Right ventricle myocardium superior (tissue), 1 donor: ENCODE results near the gene STIL. TPM values are rescaled to one million over a fixed set of nuclear protein-coding genes. Genes with fewer than 3 reads are reported as not detected.
"Not testable (repeated sequence)": the region's sequence is repeated elsewhere in the genome, so short reads cannot be mapped to it uniquely, and the experiment has no call there.

Experiments used
- ATAC-seq: fragments of 200-7000 bp; cut with Tn5 transposase; one replicate; pipeline ENCODE4 v1.9.1; 2020; ENCODE audit warnings: mild to moderate bottlenecking; ENCODE audit not compliant: poor library complexity
- DNase-seq: peaks from one replicate; pipeline ENCODE4 v3.0.0-alpha.2; 2020
- intact Hi-C: fragments of 100-400 bp; cut with DNase I; formaldehyde crosslinking; loops from one replicate; pipeline ENCODE4 v1.11.2; 2022
- long read RNA-seq: library from polyadenylated mRNA; unstranded; transcript quantifications from one replicate; pipeline ENCODE4 v2.0.0, GENCODE V29; 2021
- total RNA-seq: library from RNA; stranded (reverse); fragmentation: NEBNext Ultra II Directional; extraction: Animal tissue kit (Norgen Biotek cat#: 25700); gene quantifications from one replicate; pipeline ENCODE4 v1.2.1, GENCODE V29; 2021
- donor health status: DM: no; HTN: yes; CAD: no; lungs with severe emphysema.

Gene STIL
- total RNA-seq = 0.65 TPM
- long read RNA-seq, partial matches to known transcripts = 1 of 1 reads
- long read RNA-seq, other reads (novel, unspliced or antisense) = 0 of 1 reads

GRCh38 chr1:47313915-47314664 is at the start of gene STIL:
TSS of gene STIL (minus strand) at chr1:47314147. CDS start at chr1:47310319, 3,828 bp downstream.
- intact Hi-C loops = no loop called here
- DNase-seq (peak; percentile 99), ATAC-seq (peak; percentile 100)

GRCh38 chr1:47362828-47363227 is 48.9 kb upstream of the STIL start:
- intact Hi-C loops = no loop called here
- ATAC-seq (no peak), DNase-seq (no peak)

DNA sequence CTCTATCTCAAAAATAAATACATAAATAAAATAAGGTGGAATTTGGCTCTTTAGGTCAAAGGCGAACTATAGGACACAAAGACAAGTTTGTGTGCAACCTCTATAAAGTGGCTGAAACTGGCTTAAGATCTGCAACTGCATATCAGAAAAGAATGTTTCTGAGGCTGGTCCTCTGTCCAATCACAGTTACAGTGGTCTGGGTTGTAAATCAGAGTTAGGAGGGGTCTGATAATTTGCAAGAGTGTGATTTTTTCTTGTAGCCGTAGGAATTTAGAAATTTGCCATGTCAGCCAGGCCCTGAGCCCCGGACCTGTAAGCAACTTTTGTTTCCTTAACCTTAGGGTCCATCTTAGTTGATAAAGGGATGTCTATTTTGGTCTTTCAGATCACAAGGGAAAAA is 47.4 kb upstream of the STIL start:
- intact Hi-C loops = no loop called here
- no peak for ATAC-seq
- no peak for DNase-seq

- DNase-seq (no peak), ATAC-seq (no peak)
- intact Hi-C loops = no loop called here
Observed at GRCh38 chr1:47351305-47351704, 37.4 kb upstream of the STIL start.

- intact Hi-C loops = no loop called here
- DNase-seq (no peak), ATAC-seq (no peak)
Observed at GRCh38 chr1:47348246-47348645, 34.3 kb upstream of the STIL start.

DNA sequence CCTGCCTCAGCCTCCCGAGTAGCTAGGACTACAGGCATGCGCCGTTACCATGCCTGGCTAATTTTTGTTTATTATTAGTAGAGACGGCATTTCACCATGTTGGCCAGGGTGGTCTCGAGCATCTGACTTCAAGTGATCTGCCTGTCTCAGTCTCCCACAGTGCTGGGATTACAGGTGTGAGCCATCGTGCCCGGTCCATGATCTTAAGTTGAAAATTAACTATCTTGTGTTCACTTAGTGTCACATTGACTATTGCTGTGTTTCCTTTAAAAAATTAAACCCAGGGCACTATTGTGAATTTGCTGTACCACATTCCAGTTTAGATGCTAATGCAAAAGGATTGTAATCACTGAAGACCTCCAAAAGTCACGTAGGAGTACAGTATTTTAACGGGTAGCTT is 33.8 kb upstream of the STIL start:
- DNase-seq = no peak
- ATAC-seq = no peak
- intact Hi-C loops = no loop called here

DNA sequence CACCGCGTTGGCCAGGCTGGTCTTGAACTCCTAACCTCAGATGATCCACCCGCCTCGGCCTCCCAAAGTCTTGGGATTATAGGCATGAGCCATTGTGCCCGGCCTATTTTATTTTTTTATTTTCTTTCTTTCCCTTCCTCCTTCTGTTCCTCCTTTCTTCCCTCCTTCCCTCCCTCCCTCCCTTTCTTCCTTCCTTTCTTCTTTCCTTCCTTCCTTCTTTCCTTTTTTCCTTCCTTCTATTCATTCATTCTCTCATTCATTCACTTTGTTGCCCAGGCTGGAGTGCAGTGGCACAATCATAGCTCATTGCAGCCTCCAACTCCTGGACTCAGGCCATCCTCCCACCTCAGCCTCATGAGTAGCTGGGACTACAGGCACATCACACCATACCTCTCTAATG is 33.0 kb upstream of the STIL start:
- intact Hi-C loops, DNase-seq, ATAC-seq: not testable (repeated sequence)

- DNase-seq = no peak
- ATAC-seq = no peak
- intact Hi-C loops = no loop called here
Observed at GRCh38 chr1:47340227-47340626, 26.3 kb upstream of the STIL start.

GRCh38 chr1:47338249-47339077 is 24.5 kb upstream of the STIL start:
- ATAC-seq = no peak
- DNase-seq = no peak
- intact Hi-C loops = no loop called here

DNA sequence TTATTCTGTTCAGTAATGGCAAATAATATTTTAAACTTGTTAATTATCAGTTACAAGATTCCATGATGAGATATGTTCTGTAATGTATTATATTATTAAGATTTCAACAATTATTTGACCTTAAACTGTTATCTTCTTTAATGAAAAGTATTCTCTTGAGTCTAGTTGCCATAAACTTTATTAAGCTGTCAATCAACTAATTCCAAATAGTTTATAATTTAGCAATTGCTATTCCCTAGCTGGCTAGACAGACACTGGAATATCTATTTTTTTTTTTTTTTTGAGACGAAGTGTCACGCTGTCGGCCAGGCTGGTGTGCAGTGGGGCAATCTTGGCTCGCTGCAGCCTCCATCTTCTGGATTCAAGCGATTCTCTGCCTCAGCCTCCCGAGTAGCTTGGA is 23.4 kb upstream of the STIL start:
- DNase-seq (no peak), ATAC-seq (no peak)
- intact Hi-C loops = no loop called here

DNA sequence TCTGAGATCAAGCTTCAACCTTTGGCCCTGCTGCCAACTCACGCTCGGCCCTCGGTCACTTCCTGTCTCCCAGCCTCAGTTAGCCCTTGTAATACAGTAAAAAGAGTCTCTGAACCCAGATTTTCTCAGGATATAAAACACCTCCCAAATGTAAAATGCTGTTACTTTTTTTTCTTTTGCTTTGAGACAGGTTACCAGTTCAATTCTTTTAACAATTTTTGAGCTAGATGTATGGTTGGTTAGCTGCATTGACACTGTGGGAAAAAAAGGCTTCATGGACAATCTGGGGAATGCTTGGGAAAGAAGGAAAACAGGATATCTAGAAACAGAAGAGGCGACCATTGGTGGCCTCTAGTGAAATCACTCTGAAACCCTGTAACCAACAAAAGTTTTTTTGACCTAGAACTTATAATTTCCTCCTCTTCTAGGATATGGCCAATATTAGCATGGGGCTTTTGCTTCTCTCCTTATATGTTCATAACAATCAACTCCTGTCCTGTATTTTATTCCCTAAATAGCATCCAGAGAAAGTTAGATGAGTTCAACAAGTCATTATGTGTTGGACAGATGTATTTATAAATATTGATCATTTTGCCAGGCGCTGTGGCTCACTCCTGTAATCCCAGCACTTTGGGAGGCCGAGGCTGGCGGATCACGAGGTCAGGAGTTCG is 21.0 kb upstream of the STIL start:
- ATAC-seq (no peak), DNase-seq (no peak)
- intact Hi-C loops = no loop called here

- peak; percentile 98 for ATAC-seq
- peak; percentile 89 for DNase-seq
- intact Hi-C loops = no loop called here
Observed at GRCh38 chr1:47333922-47334764, 20.2 kb upstream of the STIL start.

DNA sequence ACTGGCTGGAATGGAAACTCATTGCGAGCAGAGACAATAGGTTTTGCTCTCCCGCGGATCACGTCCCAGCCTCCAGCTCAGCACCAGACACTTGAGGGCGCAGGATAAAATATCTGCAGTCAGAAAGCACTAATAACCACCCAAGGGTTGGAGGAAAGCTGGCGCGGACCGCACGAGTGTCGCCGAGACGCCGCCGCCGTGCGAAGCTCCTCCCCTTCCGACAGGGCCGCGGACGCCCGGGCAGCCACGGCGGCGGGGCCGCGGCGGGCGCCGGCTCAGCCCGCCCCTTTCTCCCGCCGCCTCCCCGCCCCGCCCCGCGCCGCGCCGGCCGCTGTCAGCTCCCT is 19.6 kb upstream of the STIL start, which contains the start of gene CMPK1:
CMPK1 (plus strand) TSS at position 213 of the 344 bp plus-strand sequence. CDS start 156 bp downstream, outside the sequence.
- intact Hi-C loops = no loop called here
- DNase-seq (peak; percentile 92), ATAC-seq (peak; percentile 89)

DNA sequence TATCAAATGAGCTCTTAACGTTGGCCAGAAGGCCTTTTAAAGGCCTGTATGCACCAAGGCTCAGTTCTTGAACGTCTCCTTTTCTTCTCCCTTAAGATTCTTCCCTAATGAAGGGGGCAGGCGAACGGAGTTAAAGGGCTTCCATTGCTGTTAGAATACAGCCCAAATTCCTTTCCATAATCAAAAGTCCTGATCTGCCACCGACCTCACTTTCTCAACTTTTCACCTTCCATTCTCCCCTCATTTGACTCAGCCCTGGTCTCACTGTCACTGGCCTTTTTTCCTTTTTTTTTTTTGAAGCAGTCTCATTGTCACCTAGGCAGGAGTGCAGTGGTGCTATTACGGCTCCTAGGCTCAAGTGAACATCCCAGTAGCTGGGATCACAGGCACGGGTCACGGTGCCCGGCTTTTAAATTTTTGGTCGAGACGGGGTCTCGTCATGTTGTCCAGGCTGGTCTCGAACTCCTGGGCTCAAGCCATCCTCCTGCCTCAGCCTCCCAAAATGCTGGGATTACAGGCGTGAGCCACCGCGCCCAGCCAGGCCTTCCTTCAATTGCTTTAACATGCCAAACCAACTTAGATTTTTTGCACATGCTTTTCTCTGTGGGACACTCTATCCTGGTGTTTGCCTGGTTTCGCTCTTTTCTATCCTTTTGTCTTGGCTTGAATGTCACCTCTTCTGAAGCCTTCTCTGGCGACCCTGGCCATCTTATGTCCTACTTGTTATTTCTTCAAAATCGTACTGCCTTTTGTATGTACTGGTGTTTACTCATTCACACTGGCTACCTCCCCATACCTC is 19.0 kb upstream of the STIL start:
- no peak for ATAC-seq
- intact Hi-C loops = no loop called here
- DNase-seq = no peak

DNA sequence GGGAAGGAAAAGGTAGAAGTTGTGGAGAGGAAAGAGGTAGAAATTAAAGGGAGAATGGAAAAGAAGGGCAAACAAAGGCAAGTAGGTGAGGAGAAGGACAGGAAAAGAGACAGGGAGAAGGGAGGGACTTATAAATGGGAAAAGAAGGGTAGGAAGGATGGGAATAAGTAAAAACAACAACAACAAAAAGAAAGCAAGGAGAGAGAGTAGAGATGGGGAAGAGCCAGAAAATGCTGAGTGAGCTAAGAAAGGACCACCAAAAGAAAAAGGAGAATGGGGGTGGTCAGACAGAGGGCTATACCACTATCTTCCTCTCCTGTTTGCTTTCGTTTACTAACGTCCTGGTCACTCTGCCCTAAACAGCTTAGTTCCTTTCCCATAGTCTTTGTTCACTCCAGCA is 17.9 kb upstream of the STIL start:
- intact Hi-C loops = no loop called here
- DNase-seq (no peak), ATAC-seq (no peak)

- intact Hi-C loops = no loop called here
- DNase-seq (no peak), ATAC-seq (no peak)
Observed at GRCh38 chr1:47330212-47330611, 16.3 kb upstream of the STIL start.

- intact Hi-C loops = no loop called here
- no peak for DNase-seq
- ATAC-seq = no peak
Observed at GRCh38 chr1:47328992-47329391, 15.0 kb upstream of the STIL start.

GRCh38 chr1:47326271-47326670 is 12.3 kb upstream of the STIL start:
- ATAC-seq = no peak
- intact Hi-C loops = no loop called here

More at GRCh38 chr1:47326271-47326670, 12.3 kb upstream of the STIL start:
- DNase-seq = no peak
